PC-3 (cell line): ENCODE measurements around the gene GOLGB1. TPM values are rescaled to one million over a fixed set of nuclear protein-coding genes. Genes with fewer than 3 reads are reported as not detected.

Experiments
- ATAC-seq: fragments of 200-7000 bp; cut with Tn5 transposase; 2 replicates; pipeline ENCODE4 v1.9.1; 2020; ENCODE audit warnings: mild to moderate bottlenecking, moderate library complexity
- BruUV-seq: library from RNA; stranded (reverse); fragments of 400-500 nt; replicated peaks from 2 replicates; lab custom pipeline; 2021; lab: Mats Ljungman, UMichigan
- CTCF ChIA-PET: fragments of 300-600 bp; sonication (Branson Sonifier 250); formaldehyde crosslinking; loops from one replicate; lab custom pipeline; 2022; ENCODE audit warnings: antibody characterized with exemption; lab: Charles Lee
- POLR2A ChIA-PET: fragments of 300-600 bp; sonication (Branson Sonifier 250); formaldehyde crosslinking; loops from one replicate; lab custom pipeline; 2022; ENCODE audit warnings: antibody characterized with exemption; ENCODE audit not compliant: unreplicated experiment; lab: Charles Lee
- DNase-seq: peaks from one replicate; pipeline ENCODE4 v3.0.0-alpha.2; 2015
- H2AFZ ChIP-seq: fragments of 300-600 bp; sonication (generic); 2 replicates; pipeline ENCODE4 v1.6.0; 2016; ENCODE audit warnings: antibody characterized with exemption, low read length
- H3F3A ChIP-seq: fragments of 300-600 bp; sonication (generic); one replicate; pipeline ENCODE4 v1.6.0; 2017; ENCODE audit warnings: antibody characterized with exemption, low read length, control low read depth, mild to moderate bottlenecking; ENCODE audit not compliant: unreplicated experiment
- H3K27ac ChIP-seq: fragments of 300-600 bp; sonication (generic); 2 replicates; pipeline ENCODE4 v1.5.1; 2016; ENCODE audit warnings: mild to moderate bottlenecking, low read length
- H3K27me3 ChIP-seq: fragments of 300-600 bp; sonication (generic); 2 replicates; pipeline ENCODE4 v1.6.1; 2016; ENCODE audit warnings: low read length, mixed read lengths
- H3K36me3 ChIP-seq: fragments of 300-600 bp; sonication (generic); 2 replicates; pipeline ENCODE4 v1.6.1; 2016; ENCODE audit warnings: low read depth, mixed run types, low read length, mixed read lengths
- H3K4me1 ChIP-seq: fragments of 300-600 bp; sonication (generic); 2 replicates; pipeline ENCODE4 v1.5.1; 2016; ENCODE audit warnings: low read length; ENCODE audit not compliant: insufficient read depth
- H3K4me2 ChIP-seq: fragments of 300-600 bp; sonication (generic); 2 replicates; pipeline ENCODE4 v1.6.0; 2016; ENCODE audit warnings: low read length
- H3K4me3 ChIP-seq: fragments of 300-600 bp; sonication (generic); 2 replicates; pipeline ENCODE4 v1.5.1; 2016; ENCODE audit warnings: mild to moderate bottlenecking, low read length, mixed read lengths
- H3K79me2 ChIP-seq: fragments of 300-600 bp; sonication (generic); 2 replicates; pipeline ENCODE4 v1.6.1; 2017; ENCODE audit warnings: low read length, mixed read lengths
- H3K9ac ChIP-seq: fragments of 300-600 bp; sonication (generic); 2 replicates; pipeline ENCODE4 v1.6.0; 2016; ENCODE audit warnings: mild to moderate bottlenecking, low read length
- H3K9me2 ChIP-seq: fragments of 300-600 bp; sonication (generic); replicated peaks from 2 replicates; pipeline ENCODE4 v1.6.1; 2016; ENCODE audit warnings: mixed run types, low read length, mixed read lengths
- H3K9me3 ChIP-seq: fragments of 300-600 bp; sonication (generic); 2 replicates; pipeline ENCODE4 v1.6.1; 2016; ENCODE audit warnings: low read length, mixed read lengths
- H4K20me1 ChIP-seq: fragments of 300-600 bp; sonication (generic); 2 replicates; pipeline ENCODE4 v1.6.1; 2016; ENCODE audit warnings: low read length, mixed read lengths
- CTCF ChIP-seq: fragments of 300-600 bp; sonication (generic); conservative IDR thresholded peaks from 2 replicates; pipeline ENCODE4 v1.5.1; 2017; ENCODE audit warnings: antibody characterized with exemption, low read depth, mild to moderate bottlenecking, low read length
- EZH2 ChIP-seq: fragments of 300-600 bp; sonication (generic); IDR thresholded peaks from one replicate; pipeline ENCODE4 v1.6.1; 2017; ENCODE audit warnings: antibody characterized with exemption, mild to moderate bottlenecking, low read length; ENCODE audit not compliant: unreplicated experiment
- EZH2phosphoT487 ChIP-seq: fragments of 300-600 bp; sonication (generic); IDR thresholded peaks from 2 replicates; pipeline ENCODE4 v1.6.1; 2018; ENCODE audit warnings: mild to moderate bottlenecking, antibody characterized with exemption, low read length, borderline replicate concordance
- intact Hi-C: fragments of 100-400 bp; cut with micrococcal nuclease; formaldehyde crosslinking; loops from 2 replicates; pipeline ENCODE4 v1.9.0; 2023
- total RNA-seq: library from RNA; depleted of rRNA; stranded (reverse); fragments of >200 nt; gene quantifications from 2 replicates; pipeline ENCODE4 v1.2.3, GENCODE V29; 2014

The GOLGB1 gene
- total RNA-seq, 1 experiment from 2014 or later = 31.6 TPM

DNA sequence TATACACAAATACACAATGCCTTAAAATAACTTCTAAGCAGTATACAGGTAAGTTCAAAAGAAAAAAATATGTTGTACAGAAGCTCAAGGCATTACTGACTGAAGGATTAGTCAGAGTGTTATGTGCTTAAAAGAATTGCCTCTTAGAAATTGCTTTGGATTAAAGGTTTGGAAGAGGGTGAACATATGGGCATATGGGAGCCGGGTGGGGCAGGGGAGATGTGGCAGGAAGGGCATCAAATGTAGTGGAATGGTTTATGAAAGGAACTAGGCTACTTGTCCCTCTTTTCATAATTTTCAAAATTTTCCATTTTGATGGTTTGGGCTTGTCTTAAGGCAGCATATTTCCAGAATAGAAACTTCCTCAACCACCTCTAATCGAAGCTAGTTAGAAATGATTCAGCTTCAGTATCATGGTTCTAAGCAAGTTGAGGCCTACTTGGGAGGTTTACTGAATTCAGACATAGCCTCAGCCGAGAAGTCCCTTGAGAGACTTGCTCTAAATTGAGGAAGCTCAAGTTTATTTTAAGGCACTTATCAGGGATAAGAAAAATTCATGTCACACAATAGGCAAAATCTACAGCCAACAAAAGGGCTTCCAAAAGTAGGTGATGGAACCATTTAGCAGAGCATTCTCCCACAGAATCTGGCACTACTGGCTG lies 10.1 kb upstream of the GOLGB1 start:
- ATAC-seq (no peak), DNase-seq (no peak)
- Histone ChIP-seq H3K9me2 (no peaks in the 10 kb centered on the region), H3K27ac (no peak overlapping the region), H3K79me2 (no peaks in the 10 kb centered on the region), H3K4me1 (no peaks in the 10 kb centered on the region), H2AFZ (no peak overlapping the region), H3K27me3 (no peaks in the 10 kb centered on the region), H4K20me1 (no peaks in the 10 kb centered on the region), H3K4me3 (no peak overlapping the region), H3K4me2 (no peak overlapping the region), H3F3A (no peaks in the 10 kb centered on the region), H3K36me3 (no peaks in the 10 kb centered on the region), H3K9me3 (no peaks in the 10 kb centered on the region), H3K9ac (no peak overlapping the region)
- ChIA-PET CTCF (no interaction called here), POLR2A (no interaction called here)
- TF ChIP-seq CTCF (no peak), EZH2phosphoT487 (no peak), EZH2 (no peak)
- no TSS peak for BruUV-seq
- intact Hi-C loops = no loop called here

GRCh38 chr3:121758727-121759450 lies 9.3 kb upstream of the GOLGB1 start:
- ATAC-seq (no peak), DNase-seq (no peak)
- POLR2A ChIA-PET = no interaction called here
- Histone ChIP-seq H3K9me2 (no peaks in the 10 kb centered on the region), H3K9ac (no peak overlapping the region), H4K20me1 (no peaks in the 10 kb centered on the region), H3K79me2 (no peaks in the 10 kb centered on the region), H3K4me1 (no peaks in the 10 kb centered on the region), H3K9me3 (no peaks in the 10 kb centered on the region), H3K36me3 (no peaks in the 10 kb centered on the region), H3F3A (no peaks in the 10 kb centered on the region), H3K4me3 (no peak overlapping the region), H3K4me2 (no peak overlapping the region), H3K27ac (no peak overlapping the region), H2AFZ (no peak overlapping the region), H3K27me3 (no peaks in the 10 kb centered on the region)
- TF ChIP-seq CTCF = no peak
- TF ChIP-seq EZH2phosphoT487 = no peak
- TF ChIP-seq EZH2 = no peak
- no TSS peak for BruUV-seq
- intact Hi-C loops = no loop called here
- CTCF ChIA-PET = no interaction called here
